Left renal pelvis (tissue), 4 donors: ENCODE results near the gene ZNF41. TPM values are rescaled to one million over a fixed set of nuclear protein-coding genes. Genes with fewer than 3 reads are reported as not detected.
"Not testable (repeated sequence)": the region's sequence is repeated elsewhere in the genome, so short reads cannot be mapped to it uniquely, and the experiment has no call there.

Source experiments
- DNase-seq, 4 donors: peaks; one replicate each; pipeline ENCODE4 v3.0.0-alpha.2; 2013; ENCODE audit warnings: low read depth in 4 of 4, low spot score in 3 of 4
- polyA plus RNA-seq, 4 donors: library from polyadenylated mRNA; unstranded; fragments of 120-200 nt; gene quantifications; one replicate each; pipeline ENCODE4 v1.2.1, GENCODE V29; 2013; ENCODE audit not compliant: insufficient read length in 4 of 4

ZNF41 gene
- polyA plus RNA-seq, 4 donors, result 13.0 to 15.1 (median 13.7) TPM

- DNase-seq, result no peak
Measured at GRCh38 chrX:47497271-47497888, 14.4 kb upstream of the ZNF41 start.

- DNase-seq, result not testable (repeated sequence)
Measured at GRCh38 chrX:47492133-47492532, 9.1 kb upstream of the ZNF41 start.

GRCh38 chrX:47489507-47490275, 6.7 kb upstream of the ZNF41 start:
- DNase-seq, result no peak

GRCh38 chrX:47484885-47485284, 1.9 kb upstream of the ZNF41 start:
- no peak for DNase-seq

GRCh38 chrX:47483306-47484268, 565 bp upstream of the ZNF41 start:
- no peak for DNase-seq

GRCh38 chrX:47482065-47482511, 934 bp downstream of the ZNF41 start:
- DNase-seq, result no peak

DNA sequence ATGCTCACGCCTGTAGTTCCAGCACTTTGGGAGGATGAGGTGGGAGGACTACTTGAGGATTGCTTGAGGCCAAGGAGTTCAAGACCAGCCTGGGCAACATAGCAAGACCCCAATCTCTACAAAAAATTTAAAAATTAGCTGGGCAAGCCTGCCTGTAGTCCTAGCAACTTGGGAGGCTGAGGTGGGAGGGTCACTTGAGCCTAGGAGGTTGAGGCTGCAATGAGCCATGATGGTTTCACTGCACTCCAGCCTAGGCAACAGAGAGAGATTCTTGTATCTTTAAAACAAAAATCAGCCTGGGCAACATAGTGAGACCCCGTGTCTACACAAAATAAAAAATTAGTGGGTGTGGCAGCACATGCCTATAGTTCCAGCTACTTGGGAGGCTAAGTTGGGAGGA, 1.9 kb downstream of the ZNF41 start:
- DNase-seq, result no peak

- DNase-seq, result no peak
Measured at GRCh38 chrX:47480576-47480975, 2.4 kb downstream of the ZNF41 start.

DNA sequence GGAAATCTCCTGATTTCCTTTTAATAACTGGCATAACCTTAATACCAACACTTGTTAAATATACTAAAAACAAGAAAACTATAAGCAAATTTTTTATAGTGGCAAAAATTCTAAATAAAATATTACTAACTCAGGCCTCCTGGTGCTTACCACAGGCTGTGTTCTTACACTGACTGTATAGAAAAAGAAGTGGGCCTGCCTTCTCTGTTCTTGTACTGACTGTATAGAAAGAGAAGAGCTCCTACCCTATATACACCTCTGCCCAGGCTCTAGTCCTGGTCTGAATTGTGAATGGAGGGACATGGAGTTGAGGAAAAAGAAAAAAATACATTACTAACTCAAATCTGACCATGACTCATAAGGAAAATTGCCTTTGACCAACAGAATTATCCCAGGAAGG, 7.5 kb downstream of the ZNF41 start:
- no peak for DNase-seq

DNA sequence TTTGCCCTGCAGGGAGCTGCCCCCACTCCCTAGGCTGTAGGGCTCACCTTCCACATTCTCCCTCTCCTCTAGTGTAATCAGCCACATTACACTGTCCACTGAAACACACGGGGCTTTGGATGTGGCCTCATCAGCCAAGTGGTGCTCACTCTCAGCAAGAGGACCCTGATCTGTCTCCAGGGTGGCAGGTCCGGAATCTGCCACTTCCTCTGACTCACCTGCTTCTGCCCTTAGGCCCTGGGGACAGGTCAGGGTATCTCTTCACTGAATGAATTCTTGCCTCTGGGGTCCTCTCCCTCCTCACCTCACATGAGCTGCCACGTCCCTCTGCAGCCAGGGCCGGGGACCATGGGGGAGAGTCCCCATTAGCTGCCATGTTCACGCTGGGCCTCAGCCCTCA, 15.9 kb downstream of the ZNF41 start:
- no peak for DNase-seq

DNA sequence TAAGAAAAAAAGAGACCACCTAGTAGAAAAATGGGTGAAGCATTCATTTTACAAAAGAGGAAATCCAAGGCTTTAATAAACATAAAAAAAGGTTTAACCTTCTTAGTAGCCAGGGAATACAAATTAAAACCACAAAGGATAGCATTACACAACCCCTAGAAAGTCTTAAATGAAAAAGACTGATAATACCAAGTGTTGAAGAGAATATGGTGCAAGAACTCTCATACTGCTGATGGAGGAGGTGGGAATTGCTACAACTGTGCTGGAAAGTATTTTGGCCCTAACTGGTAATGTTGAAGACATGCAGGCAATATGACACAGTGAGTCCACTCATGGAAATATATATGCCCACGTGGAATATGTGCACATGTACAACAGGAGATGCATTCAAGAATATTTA, 22.5 kb downstream of the ZNF41 start:
- no peak for DNase-seq

DNA sequence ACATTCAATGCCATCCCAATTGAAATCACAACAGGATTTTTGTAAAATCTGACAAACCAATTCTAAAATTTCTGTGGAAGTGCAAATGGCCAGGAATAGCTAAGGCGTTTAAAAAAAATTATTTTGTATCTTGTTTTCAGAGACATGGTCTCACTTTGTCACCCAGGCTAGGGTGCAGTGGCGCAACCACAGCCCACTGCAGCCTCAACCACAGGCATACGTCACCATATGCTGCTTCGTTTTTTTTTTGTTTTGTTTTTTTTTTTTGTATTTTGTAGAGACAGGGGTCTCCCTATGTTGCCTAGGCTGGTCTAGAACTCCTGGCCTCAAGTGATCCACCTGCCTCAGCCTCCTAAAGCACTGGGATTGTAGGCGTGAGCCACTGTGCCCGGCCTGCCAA, 24.5 kb downstream of the ZNF41 start:
- DNase-seq, result no peak

DNA sequence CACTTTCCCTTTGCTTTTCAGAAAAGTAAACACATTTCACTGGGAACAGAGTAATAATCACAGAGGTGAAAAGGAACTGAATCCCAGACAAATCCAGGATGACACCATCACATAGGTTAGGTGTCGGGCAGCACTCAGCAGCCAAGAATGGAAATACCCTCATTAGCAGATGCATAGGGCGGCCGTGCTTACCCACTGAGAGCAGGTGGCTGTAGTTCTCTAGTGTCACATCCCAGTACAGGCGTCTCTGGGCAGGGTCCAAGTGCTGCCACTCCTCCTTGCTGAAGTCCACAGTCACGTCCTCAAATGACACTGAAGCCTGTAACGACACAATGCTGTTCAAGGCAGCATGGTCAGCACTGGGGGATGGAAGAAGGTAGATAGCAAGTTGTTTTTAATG, 26.9 kb downstream of the ZNF41 start:
- DNase-seq, result no peak

DNA sequence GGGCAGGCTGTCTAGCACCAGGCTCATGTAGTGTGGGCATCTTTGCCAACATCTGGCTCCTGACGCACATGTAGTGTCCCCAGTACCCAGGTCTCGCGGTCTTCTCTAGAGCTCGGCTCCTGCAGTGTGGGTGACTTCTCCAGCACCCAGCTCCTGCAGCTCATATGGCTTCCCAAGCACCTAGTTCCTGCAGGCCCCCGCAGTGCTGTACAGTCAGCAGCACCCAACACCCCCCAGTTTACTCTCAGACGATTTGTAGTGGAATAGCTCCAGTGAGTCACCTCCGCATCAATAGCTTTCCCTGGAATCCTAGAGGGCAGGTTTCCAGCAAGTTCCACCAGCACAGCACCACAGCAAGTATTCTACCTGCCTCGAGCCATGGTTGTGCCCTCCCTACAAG, 30.9 kb downstream of the ZNF41 start:
- DNase-seq, result no peak

GRCh38 chrX:47448165-47448806, 34.7 kb downstream of the ZNF41 start:
- no peak for DNase-seq

DNA sequence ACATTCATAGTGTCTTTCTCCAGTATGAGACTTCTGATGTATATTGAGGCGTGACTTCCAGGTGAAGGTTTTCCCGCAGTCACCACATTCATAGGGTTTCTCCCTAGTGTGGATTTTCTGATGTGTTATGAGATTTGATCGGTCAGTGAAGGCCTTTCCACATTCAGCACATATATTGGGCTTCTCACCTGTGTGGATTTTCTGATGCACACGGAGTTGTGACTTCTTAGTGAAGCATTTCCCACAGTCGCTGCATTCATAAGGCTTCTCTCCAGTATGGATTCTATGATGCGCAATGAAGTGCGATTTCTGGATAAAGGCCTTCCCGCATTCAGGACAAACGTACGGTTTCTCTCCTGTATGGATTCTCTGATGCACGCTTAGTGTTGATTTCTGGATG, 35.4 kb downstream of the ZNF41 start:
- no peak for DNase-seq

GRCh38 chrX:47446971-47447370, 36.1 kb downstream of the ZNF41 start:
- DNase-seq, result no peak

DNA sequence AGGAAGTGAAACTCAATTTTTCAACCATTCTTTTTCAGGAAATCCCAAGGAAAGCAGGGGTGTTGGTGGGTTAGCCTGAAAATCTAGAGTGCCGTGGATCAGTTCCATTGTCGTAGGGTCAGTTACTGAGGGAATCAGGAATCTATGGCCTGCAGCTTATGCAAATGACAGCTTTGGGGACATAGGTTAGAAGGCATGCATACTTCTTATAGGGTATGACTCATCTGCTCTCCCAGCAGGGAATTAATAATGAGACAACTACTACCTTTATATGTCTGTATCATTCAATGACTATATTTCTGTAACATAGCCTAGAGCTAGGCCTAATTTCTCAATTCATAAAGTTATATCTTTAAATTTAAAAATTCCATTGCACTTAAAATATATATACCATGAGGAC, 36.6 kb downstream of the ZNF41 start:
- no peak for DNase-seq

GRCh38 chrX:47430925-47431324, 52.1 kb downstream of the ZNF41 start:
- no peak for DNase-seq

GRCh38 chrX:47422444-47422843, 60.6 kb downstream of the ZNF41 start:
- DNase-seq, result no peak

GRCh38 chrX:47420962-47421361, 62.1 kb downstream of the ZNF41 start:
- DNase-seq, result no peak
